SU-DHL-6 (cell line): Measurements from ENCODE around the gene CLEC16A.

Source experiments
- EZH2phosphoT487 ChIP-seq: fragments of 200-600 bp; sonication (generic), shearing (Covaris generic); conservative IDR thresholded peaks from 2 replicates; pipeline ENCODE4 v1.6.1; 2018; ENCODE audit warnings: mild to moderate bottlenecking, antibody characterized with exemption, low read length, moderate library complexity, mixed read lengths
- TF ChIP-seq, protein P1 (sequence below): fragments of 200-600 bp; sonication (generic); IDR thresholded peaks from one replicate; pipeline ENCODE4 v1.5.1; 2017; ENCODE audit warnings: antibody characterized with exemption, mild to moderate bottlenecking, low read length, moderate library complexity; ENCODE audit not compliant: insufficient read depth, poor library complexity, severe bottlenecking

DNA sequence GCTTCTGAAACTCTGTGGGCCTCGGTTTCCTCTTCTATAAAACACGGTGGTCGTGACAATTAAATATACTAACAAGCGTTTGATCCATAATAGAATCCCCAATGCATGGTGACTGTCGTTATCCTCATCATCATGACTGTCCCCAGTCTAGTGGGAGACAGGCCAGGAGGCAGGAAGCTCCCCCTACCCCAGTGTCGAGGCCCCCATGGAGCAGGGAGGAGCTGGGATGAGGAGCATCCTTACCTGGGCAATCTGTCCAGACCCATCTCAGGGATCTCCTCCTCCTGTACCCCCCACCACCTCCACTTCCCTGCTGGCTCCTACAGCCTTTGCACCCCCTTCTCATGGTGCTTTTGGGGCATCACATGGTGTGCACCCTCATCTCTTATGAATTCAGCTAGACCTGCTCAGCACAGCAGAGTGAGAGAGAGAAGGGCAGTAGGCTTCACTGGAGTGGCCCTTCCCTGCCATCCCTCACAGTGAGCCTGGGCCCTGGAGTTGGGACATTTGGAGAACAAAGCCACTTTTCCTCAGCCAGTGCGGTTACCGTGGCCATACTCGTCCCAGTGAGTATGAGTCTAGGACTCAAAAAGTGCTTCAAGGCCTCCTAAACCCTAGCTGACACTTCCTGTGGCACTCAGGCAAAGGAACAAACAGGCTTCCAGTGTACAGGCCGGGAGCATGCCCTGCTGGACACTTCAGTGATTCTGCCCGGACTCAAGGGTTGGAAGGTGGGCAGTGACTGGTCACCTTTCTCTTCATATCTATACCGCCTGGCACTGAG is 148.6 kb downstream of the CLEC16A start:
- TF ChIP-seq, protein P1, sequence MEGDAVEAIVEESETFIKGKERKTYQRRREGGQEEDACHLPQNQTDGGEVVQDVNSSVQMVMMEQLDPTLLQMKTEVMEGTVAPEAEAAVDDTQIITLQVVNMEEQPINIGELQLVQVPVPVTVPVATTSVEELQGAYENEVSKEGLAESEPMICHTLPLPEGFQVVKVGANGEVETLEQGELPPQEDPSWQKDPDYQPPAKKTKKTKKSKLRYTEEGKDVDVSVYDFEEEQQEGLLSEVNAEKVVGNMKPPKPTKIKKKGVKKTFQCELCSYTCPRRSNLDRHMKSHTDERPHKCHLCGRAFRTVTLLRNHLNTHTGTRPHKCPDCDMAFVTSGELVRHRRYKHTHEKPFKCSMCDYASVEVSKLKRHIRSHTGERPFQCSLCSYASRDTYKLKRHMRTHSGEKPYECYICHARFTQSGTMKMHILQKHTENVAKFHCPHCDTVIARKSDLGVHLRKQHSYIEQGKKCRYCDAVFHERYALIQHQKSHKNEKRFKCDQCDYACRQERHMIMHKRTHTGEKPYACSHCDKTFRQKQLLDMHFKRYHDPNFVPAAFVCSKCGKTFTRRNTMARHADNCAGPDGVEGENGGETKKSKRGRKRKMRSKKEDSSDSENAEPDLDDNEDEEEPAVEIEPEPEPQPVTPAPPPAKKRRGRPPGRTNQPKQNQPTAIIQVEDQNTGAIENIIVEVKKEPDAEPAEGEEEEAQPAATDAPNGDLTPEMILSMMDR: no peak
- TF ChIP-seq EZH2phosphoT487: no peak
